HPDE6-E6E7 (cell line): Measurements from ENCODE around the gene BAZ2A.

Experiments
- DNase-seq: peaks from one replicate; pipeline ENCODE4 v3.0.0; 2011; ENCODE audit warnings: missing footprints; ENCODE audit errors: extremely low spot score

BAZ2A gene

GRCh38 chr12:56635806-56636674, 5.9 kb upstream of the BAZ2A start:
- DNase-seq, result peak; percentile 91

- peak; percentile 82 for DNase-seq
Observed at GRCh38 chr12:56634837-56635791, 5.0 kb upstream of the BAZ2A start.

GRCh38 chr12:56634242-56634836, 4.2 kb upstream of the BAZ2A start:
- DNase-seq, result peak; percentile 69

GRCh38 chr12:56633468-56634241, 3.5 kb upstream of the BAZ2A start:
- DNase-seq, result no peak

- DNase-seq, result no peak
Observed at GRCh38 chr12:56632701-56633467, 2.8 kb upstream of the BAZ2A start.

- no peak for DNase-seq
Observed at GRCh38 chr12:56631790-56632700, 1.9 kb upstream of the BAZ2A start.

GRCh38 chr12:56629459-56630179, 507 bp downstream of the BAZ2A start:
- no peak for DNase-seq

GRCh38 chr12:56628671-56629458, 1.3 kb downstream of the BAZ2A start:
- no peak for DNase-seq

GRCh38 chr12:56626701-56627100, 3.4 kb downstream of the BAZ2A start:
- no peak for DNase-seq

GRCh38 chr12:56622535-56622934, 7.6 kb downstream of the BAZ2A start:
- DNase-seq, result no peak

GRCh38 chr12:56616925-56617324, 13.2 kb downstream of the BAZ2A start:
- DNase-seq, result no peak

- DNase-seq, result no peak
Observed at GRCh38 chr12:56616244-56616643, 13.9 kb downstream of the BAZ2A start.

- DNase-seq, result no peak
Observed at GRCh38 chr12:56614627-56615026, 15.5 kb downstream of the BAZ2A start.

- DNase-seq, result no peak
Observed at GRCh38 chr12:56604355-56604754, 25.8 kb downstream of the BAZ2A start.

GRCh38 chr12:56602239-56602638, 27.9 kb downstream of the BAZ2A start:
- DNase-seq, result no peak

- no peak for DNase-seq
Observed at GRCh38 chr12:56601503-56601902, 28.6 kb downstream of the BAZ2A start.

- no peak for DNase-seq
Observed at GRCh38 chr12:56600753-56601152, 29.4 kb downstream of the BAZ2A start.

- no peak for DNase-seq
Observed at GRCh38 chr12:56599797-56600196, 30.3 kb downstream of the BAZ2A start.
